Measurements from ENCODE around the gene S100B.

The S100B gene

DNA sequence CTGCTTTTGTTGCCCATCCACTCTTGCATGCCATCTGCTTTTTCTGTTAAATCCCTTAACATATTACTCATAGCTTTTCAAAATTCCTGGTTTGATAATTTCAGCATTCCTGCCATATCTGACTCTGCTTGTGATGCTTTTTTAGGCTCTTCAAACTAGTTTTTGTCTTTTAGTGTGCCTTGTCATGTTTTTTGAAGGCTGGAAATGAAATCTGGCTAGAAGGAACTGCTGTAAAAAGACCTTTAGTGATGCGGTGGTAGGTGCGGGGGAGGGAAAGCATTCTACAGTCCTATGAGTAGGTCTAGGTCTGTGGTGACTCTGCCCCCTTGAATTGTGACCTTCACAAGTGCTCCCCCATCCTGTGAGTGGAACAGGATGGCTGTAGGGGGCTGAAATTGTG lies 15.0 kb upstream of the S100B start:
- peaks cover 0 to 9% (median 4%) of the 10 kb centered on the region in 5 donors for H3K4me1 ChIP-seq (ENCODE audit: control insufficient read depth in 5 of 5, insufficient read depth in 5 of 5, low read length in 5 of 5)
- peaks cover 0 to 5% (median 0%) of the 10 kb centered on the region in 5 donors for H3K9me3 ChIP-seq (ENCODE audit: control insufficient read depth in 5 of 5, low read length in 5 of 5)
- H3K27ac ChIP-seq (ENCODE audit: low read depth, low read length) = no peak overlapping the region
- H3K27me3 ChIP-seq (ENCODE audit: control insufficient read depth in 5 of 5, insufficient read depth in 4 of 5, low read length in 5 of 5) = peaks cover 0 to 9% (median 2%) of the 10 kb centered on the region in 5 donors
- no peak overlapping the region for H3K4me3 ChIP-seq (ENCODE audit: low read depth in 1 of 5, low read length in 5 of 5)
- H3K9ac ChIP-seq (ENCODE audit: low read length in 5 of 5) = no peak overlapping the region
- no peaks in the 10 kb centered on the region for H3K36me3 ChIP-seq (ENCODE audit: control insufficient read depth in 5 of 5, insufficient read depth in 5 of 5, low read length in 5 of 5)

DNA sequence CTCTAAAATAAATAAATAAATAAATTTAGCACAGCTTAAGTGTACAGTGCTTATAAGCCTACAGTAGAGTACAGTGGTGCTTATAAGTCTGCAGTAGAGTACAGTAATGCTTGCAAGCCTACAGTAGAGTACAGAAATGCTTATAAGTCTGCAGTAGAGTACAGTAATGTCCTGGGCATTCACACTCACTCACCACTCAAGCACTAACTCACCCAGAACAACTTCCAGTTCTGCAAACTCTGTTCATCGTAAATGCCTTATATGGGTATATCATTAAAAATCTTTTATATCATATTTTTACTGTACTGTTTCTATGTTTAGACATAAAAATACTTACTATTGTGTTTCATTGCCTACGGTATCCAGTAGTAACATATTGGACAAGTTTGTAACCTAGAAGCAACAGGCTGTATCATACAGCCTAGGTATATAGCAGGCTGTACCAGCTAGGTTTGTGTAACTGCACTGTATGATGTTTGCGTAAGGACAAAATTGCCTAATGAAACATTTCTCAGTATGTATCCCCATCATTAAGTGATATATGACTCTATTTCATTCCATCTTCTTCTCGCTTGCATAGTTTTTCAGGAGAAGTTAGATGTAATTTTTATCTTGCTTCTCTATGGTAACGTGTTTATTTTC lies 14.0 kb upstream of the S100B start:
- Histone ChIP-seq H3K27me3 (ENCODE audit: control insufficient read depth in 5 of 5, insufficient read depth in 4 of 5, low read length in 5 of 5) (peaks cover 0 to 9% (median 0%) of the 10 kb centered on the region in 5 donors), H3K9me3 (ENCODE audit: control insufficient read depth in 5 of 5, low read length in 5 of 5) (no peaks in the 10 kb centered on the region), H3K9ac (ENCODE audit: low read length in 5 of 5) (no peak overlapping the region), H3K36me3 (ENCODE audit: control insufficient read depth in 5 of 5, insufficient read depth in 5 of 5, low read length in 5 of 5) (no peaks in the 10 kb centered on the region), H3K4me1 (ENCODE audit: control insufficient read depth in 5 of 5, insufficient read depth in 5 of 5, low read length in 5 of 5) (peaks cover 0 to 9% (median 4%) of the 10 kb centered on the region in 5 donors), H3K4me3 (ENCODE audit: low read depth in 1 of 5, low read length in 5 of 5) (no peak overlapping the region), H3K27ac (ENCODE audit: low read depth, low read length) (no peak overlapping the region)

DNA sequence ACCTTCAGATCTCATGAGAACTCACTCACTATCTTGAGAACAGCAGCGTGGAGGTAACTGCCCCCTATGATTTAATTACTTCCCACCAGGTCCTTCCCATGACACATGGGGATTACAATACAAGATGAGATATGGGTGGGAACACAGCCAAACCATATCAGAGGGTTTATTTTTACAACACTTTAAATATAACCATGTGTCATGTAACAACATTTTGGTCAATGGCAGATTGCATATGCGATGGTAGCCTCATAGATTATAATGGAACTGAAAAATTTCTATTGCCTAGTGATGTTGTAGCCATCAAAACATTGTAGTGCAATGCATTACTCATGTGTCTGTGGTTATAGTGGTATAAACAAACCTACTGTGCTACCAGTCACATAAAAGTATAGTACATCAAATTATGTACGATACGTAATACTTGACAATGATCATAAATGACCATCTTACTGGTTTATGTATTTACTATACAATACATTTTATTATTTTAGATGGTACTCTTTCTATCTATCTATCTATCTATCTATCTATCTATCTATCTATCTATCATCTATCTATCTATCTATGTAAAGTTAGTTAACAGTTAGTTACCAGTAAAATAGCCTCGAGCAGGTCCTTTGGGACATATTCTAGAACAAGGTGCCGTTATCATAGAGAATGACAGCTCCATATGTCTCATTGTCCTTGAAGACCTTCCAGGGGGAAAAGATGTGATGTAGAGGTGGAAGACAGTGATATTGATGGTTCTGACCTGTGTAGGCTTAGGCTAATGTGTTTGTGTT lies 12.6 kb upstream of the S100B start:
- H3K27me3 ChIP-seq (ENCODE audit: control insufficient read depth in 5 of 5, insufficient read depth in 4 of 5, low read length in 5 of 5) = peaks cover 0 to 9% (median 0%) of the 10 kb centered on the region in 5 donors
- H3K36me3 ChIP-seq (ENCODE audit: control insufficient read depth in 5 of 5, insufficient read depth in 5 of 5, low read length in 5 of 5) = no peaks in the 10 kb centered on the region
- H3K27ac ChIP-seq (ENCODE audit: low read depth, low read length) = no peak overlapping the region
- no peak overlapping the region for H3K9ac ChIP-seq (ENCODE audit: low read length in 5 of 5)
- no peaks in the 10 kb centered on the region for H3K9me3 ChIP-seq (ENCODE audit: control insufficient read depth in 5 of 5, low read length in 5 of 5)
- peaks cover 0 to 9% (median 4%) of the 10 kb centered on the region in 5 donors for H3K4me1 ChIP-seq (ENCODE audit: control insufficient read depth in 5 of 5, insufficient read depth in 5 of 5, low read length in 5 of 5)
- H3K4me3 ChIP-seq (ENCODE audit: low read depth in 1 of 5, low read length in 5 of 5) = no peak overlapping the region

DNA sequence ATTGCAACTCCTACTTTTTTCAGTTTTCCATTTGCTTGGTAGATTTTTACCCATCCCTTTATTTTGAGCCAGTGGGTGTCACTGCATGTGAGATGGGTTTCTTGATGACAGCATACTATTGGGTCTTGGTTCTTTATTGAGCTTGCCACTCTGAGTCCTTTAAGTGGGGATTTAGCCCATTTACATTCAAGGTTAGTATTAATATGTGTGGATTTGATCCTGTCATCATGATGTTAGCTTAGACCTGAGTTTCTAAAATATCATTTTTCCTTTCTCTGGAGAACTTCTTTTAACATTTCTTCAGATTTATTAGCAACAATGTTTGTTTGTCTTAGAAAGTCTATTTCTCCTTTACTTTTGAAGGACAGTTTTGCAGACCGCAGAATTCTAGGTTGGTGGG lies 11.8 kb upstream of the S100B start:
- peaks cover 0 to 9% (median 0%) of the 10 kb centered on the region in 5 donors for H3K27me3 ChIP-seq (ENCODE audit: control insufficient read depth in 5 of 5, insufficient read depth in 4 of 5, low read length in 5 of 5)
- H3K36me3 ChIP-seq (ENCODE audit: control insufficient read depth in 5 of 5, insufficient read depth in 5 of 5, low read length in 5 of 5) = no peaks in the 10 kb centered on the region
- H3K9ac ChIP-seq (ENCODE audit: low read length in 5 of 5) = no peak overlapping the region
- H3K27ac ChIP-seq (ENCODE audit: low read depth, low read length) = no peak overlapping the region
- H3K4me3 ChIP-seq (ENCODE audit: low read depth in 1 of 5, low read length in 5 of 5) = no peak overlapping the region
- H3K4me1 ChIP-seq (ENCODE audit: control insufficient read depth in 5 of 5, insufficient read depth in 5 of 5, low read length in 5 of 5) = peaks cover 0 to 7% (median 3%) of the 10 kb centered on the region in 5 donors
- H3K9me3 ChIP-seq (ENCODE audit: control insufficient read depth in 5 of 5, low read length in 5 of 5) = no peaks in the 10 kb centered on the region

DNA sequence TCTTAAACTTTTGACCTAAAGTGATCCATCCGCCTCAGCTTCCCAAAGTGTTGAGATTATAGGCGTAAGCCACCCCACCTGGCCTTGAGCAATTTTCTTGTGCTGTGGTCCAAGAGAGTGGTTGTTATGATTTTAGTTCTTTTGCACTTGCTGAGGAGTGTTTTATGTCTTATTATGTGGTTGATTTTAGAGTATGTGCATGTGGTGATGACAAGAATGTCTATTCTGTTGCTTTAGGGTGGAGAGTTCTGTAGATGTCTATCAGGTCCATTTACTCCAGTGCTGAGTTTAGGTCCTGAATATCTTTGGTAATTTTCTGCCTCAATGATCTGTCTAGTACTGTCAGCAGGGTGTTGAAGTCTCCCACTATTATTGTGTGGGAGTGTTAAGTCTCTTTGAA lies 11.2 kb upstream of the S100B start:
- Histone ChIP-seq H3K9me3 (ENCODE audit: control insufficient read depth in 5 of 5, low read length in 5 of 5) (no peaks in the 10 kb centered on the region), H3K9ac (ENCODE audit: low read length in 5 of 5) (no peak overlapping the region), H3K36me3 (ENCODE audit: control insufficient read depth in 5 of 5, insufficient read depth in 5 of 5, low read length in 5 of 5) (no peaks in the 10 kb centered on the region), H3K27me3 (ENCODE audit: control insufficient read depth in 5 of 5, insufficient read depth in 4 of 5, low read length in 5 of 5) (peaks cover 0 to 8% (median 0%) of the 10 kb centered on the region in 5 donors), H3K4me3 (ENCODE audit: low read depth in 1 of 5, low read length in 5 of 5) (no peak overlapping the region), H3K27ac (ENCODE audit: low read depth, low read length) (no peak overlapping the region), H3K4me1 (ENCODE audit: control insufficient read depth in 5 of 5, insufficient read depth in 5 of 5, low read length in 5 of 5) (peaks cover 0 to 2% (median 0%) of the 10 kb centered on the region in 5 donors)

DNA sequence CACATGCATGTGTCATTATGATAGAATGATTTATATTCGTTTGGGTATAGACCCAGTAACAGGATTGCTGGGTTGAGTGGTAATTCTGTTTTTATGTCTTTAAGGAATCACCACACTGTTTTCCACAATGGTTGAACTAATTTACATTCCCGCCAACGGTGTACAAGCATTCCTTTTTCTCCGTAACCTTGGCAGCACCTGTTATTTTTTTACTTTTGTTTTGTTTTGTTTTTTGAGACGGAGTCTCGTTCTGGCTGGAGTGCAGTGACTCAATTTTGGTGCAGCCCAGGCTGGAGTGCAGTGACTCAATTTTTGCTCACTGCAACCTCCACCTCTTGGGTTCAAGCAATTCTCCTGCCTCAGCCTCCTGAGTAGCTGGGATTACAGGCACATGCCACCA lies 8.5 kb upstream of the S100B start:
- Histone ChIP-seq H3K9ac (ENCODE audit: low read length in 5 of 5) (no peak overlapping the region), H3K36me3 (ENCODE audit: control insufficient read depth in 5 of 5, insufficient read depth in 5 of 5, low read length in 5 of 5) (no peaks in the 10 kb centered on the region), H3K9me3 (ENCODE audit: control insufficient read depth in 5 of 5, low read length in 5 of 5) (peaks cover 5 to 11% (median 6%) of the 10 kb centered on the region in 5 donors), H3K4me1 (ENCODE audit: control insufficient read depth in 5 of 5, insufficient read depth in 5 of 5, low read length in 5 of 5) (no peaks in the 10 kb centered on the region), H3K27ac (ENCODE audit: low read depth, low read length) (no peak overlapping the region), H3K27me3 (ENCODE audit: control insufficient read depth in 5 of 5, insufficient read depth in 4 of 5, low read length in 5 of 5) (no peaks in the 10 kb centered on the region), H3K4me3 (ENCODE audit: low read depth in 1 of 5, low read length in 5 of 5) (no peak overlapping the region)

DNA sequence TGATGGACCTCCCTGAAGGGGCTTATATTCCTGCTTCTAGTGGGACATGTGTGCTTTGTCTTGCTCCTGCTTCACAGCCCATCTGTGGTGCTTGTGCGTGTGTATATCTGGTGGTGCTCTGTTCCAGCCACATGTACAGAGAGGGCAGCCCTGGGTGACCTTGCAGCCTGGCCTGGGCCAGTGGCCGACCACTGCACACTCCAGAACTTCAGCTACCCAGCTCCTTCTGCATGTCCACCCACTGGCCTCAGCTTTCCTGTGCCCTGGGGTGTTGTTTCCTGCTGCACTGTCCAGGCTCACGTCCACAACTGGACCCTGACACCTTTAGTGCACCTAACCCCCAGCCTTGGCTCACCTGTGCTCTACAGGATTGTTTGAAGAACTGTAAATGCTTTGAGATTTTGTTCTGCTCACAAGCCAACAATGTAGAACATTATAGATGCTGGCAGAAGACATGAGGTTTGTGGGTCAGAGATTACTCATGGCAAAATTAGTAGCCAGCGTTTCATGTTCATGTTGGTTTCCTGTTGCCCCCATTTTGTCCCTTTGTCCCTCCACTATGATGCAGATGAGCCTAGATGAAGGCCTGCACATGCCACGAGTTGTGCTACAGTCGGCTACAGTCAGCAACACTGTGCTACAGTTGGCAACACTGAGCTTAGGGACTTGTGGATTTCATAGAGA lies 5.3 kb upstream of the S100B start:
- Histone ChIP-seq H3K4me3 (ENCODE audit: low read depth in 1 of 5, low read length in 5 of 5) (no peak overlapping the region), H3K9me3 (ENCODE audit: control insufficient read depth in 5 of 5, low read length in 5 of 5) (peaks cover 5 to 11% (median 6%) of the 10 kb centered on the region in 5 donors), H3K27ac (ENCODE audit: low read depth, low read length) (no peak overlapping the region), H3K36me3 (ENCODE audit: control insufficient read depth in 5 of 5, insufficient read depth in 5 of 5, low read length in 5 of 5) (no peaks in the 10 kb centered on the region), H3K4me1 (ENCODE audit: control insufficient read depth in 5 of 5, insufficient read depth in 5 of 5, low read length in 5 of 5) (peaks cover 0 to 15% (median 9%) of the 10 kb centered on the region in 5 donors), H3K27me3 (ENCODE audit: control insufficient read depth in 5 of 5, insufficient read depth in 4 of 5, low read length in 5 of 5) (no peaks in the 10 kb centered on the region), H3K9ac (ENCODE audit: low read length in 5 of 5) (no peak overlapping the region)

DNA sequence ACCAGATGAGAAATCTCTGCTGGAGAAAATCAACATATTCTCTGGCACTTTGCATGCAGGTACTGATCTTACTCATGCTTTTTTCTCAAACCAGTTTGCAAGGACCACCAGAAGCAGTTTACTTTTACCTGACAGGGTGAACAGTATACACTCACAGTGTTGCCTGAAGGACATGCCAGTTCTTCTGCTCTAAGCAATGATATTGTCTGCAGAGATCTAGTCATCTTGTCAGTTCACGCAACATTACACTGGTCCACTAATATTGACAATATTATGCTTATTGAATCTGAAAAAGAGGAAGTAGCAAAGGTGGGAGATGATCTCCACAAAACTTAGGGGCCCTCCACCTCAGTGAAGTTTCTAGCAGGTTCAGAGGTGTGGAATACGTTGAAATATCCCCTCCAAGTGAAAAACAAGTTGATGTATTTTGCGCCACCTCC lies 3.8 kb upstream of the S100B start:
- Histone ChIP-seq H3K4me1 (ENCODE audit: control insufficient read depth in 5 of 5, insufficient read depth in 5 of 5, low read length in 5 of 5) (peaks cover 0 to 25% (median 23%) of the 10 kb centered on the region in 5 donors), H3K9me3 (ENCODE audit: control insufficient read depth in 5 of 5, low read length in 5 of 5) (peaks cover 5 to 11% (median 6%) of the 10 kb centered on the region in 5 donors), H3K36me3 (ENCODE audit: control insufficient read depth in 5 of 5, insufficient read depth in 5 of 5, low read length in 5 of 5) (no peaks in the 10 kb centered on the region), H3K27ac (ENCODE audit: low read depth, low read length) (no peak overlapping the region), H3K9ac (ENCODE audit: low read length in 5 of 5) (no peak overlapping the region), H3K4me3 (ENCODE audit: low read depth in 1 of 5, low read length in 5 of 5) (no peak overlapping the region), H3K27me3 (ENCODE audit: control insufficient read depth in 5 of 5, insufficient read depth in 4 of 5, low read length in 5 of 5) (no peaks in the 10 kb centered on the region)

DNA sequence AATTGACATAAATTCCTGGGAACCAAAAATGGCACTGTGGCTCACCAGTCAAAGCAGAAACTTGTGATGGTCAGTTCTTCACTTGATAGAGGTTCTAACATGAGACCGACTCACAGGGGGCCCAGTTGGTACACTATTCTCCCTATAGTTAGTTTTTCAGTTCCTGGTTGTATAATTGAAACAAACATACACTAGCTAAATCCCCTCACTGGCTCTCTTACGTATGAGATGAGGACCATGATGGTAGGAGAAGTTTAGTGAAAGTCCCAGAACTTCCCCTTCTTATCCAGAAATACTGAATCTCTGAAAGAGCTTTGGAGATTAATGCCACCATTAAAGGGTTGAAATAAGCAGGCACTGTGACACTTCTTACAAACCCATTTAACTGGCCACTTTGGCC lies 2.8 kb upstream of the S100B start:
- no peak overlapping the region for H3K27ac ChIP-seq (ENCODE audit: low read depth, low read length)
- H3K4me1 ChIP-seq (ENCODE audit: control insufficient read depth in 5 of 5, insufficient read depth in 5 of 5, low read length in 5 of 5) = peaks cover 0 to 27% (median 24%) of the 10 kb centered on the region in 5 donors
- no peak overlapping the region for H3K4me3 ChIP-seq (ENCODE audit: low read depth in 1 of 5, low read length in 5 of 5)
- no peaks in the 10 kb centered on the region for H3K27me3 ChIP-seq (ENCODE audit: control insufficient read depth in 5 of 5, insufficient read depth in 4 of 5, low read length in 5 of 5)
- H3K9me3 ChIP-seq (ENCODE audit: control insufficient read depth in 5 of 5, low read length in 5 of 5) = peaks cover 5 to 11% (median 6%) of the 10 kb centered on the region in 5 donors
- no peaks in the 10 kb centered on the region for H3K36me3 ChIP-seq (ENCODE audit: control insufficient read depth in 5 of 5, insufficient read depth in 5 of 5, low read length in 5 of 5)
- H3K9ac ChIP-seq (ENCODE audit: low read length in 5 of 5) = no peak overlapping the region

DNA sequence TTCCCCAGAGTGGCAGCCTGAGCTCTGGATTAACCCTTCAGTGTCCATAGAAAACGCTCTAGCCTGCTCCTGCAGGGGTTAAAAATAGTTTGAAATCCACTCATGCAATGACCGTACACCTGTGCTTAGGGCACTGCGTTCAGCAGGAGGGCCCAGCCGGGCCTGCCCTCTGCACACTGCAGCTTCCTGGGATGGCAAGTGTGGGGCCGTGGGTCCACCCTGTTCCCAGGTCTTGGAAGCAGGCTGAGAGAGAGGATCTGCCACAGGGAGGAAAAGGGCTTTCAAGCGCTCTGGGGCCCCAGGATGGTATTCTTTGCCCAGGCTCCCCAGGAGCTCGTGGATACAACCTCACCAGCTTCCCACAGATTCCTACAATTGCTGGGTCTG lies 1.5 kb upstream of the S100B start:
- peaks cover 0 to 33% (median 24%) of the 10 kb centered on the region in 5 donors for H3K4me1 ChIP-seq (ENCODE audit: control insufficient read depth in 5 of 5, insufficient read depth in 5 of 5, low read length in 5 of 5)
- no peak overlapping the region for H3K27ac ChIP-seq (ENCODE audit: low read depth, low read length)
- no peak overlapping the region for H3K9ac ChIP-seq (ENCODE audit: low read length in 5 of 5)
- peaks cover 0 to 2% (median 0%) of the 10 kb centered on the region in 5 donors for H3K36me3 ChIP-seq (ENCODE audit: control insufficient read depth in 5 of 5, insufficient read depth in 5 of 5, low read length in 5 of 5)
- no peak overlapping the region for H3K4me3 ChIP-seq (ENCODE audit: low read depth in 1 of 5, low read length in 5 of 5)
- H3K27me3 ChIP-seq (ENCODE audit: control insufficient read depth in 5 of 5, insufficient read depth in 4 of 5, low read length in 5 of 5) = no peaks in the 10 kb centered on the region
- peaks cover 5 to 11% (median 6%) of the 10 kb centered on the region in 5 donors for H3K9me3 ChIP-seq (ENCODE audit: control insufficient read depth in 5 of 5, low read length in 5 of 5)
